IPS-15b (cell line): ENCODE results near the gene RTN4RL1.
A peak's percentile ranks its signal among the peaks of the same experiment; 100 is the strongest.

ENCODE experiments used
- H3K27me3 ChIP-seq: one replicate; pipeline ENCODE4 v1.6.1; 2013; ENCODE audit warnings: low read length; ENCODE audit not compliant: control insufficient read depth, insufficient read depth
- H3K36me3 ChIP-seq: one replicate; pipeline ENCODE4 v1.6.1; 2013; ENCODE audit warnings: low read length; ENCODE audit not compliant: control insufficient read depth, insufficient read depth
- H3K4me1 ChIP-seq: one replicate; pipeline ENCODE4 v1.6.1; 2013; ENCODE audit warnings: mild to moderate bottlenecking, low read length; ENCODE audit not compliant: control insufficient read depth, insufficient read depth
- H3K4me3 ChIP-seq: one replicate; pipeline ENCODE4 v1.5.1; 2013; ENCODE audit warnings: low read depth, low read length
- H3K9ac ChIP-seq: one replicate; pipeline ENCODE4 v1.6.1; 2013; ENCODE audit warnings: low read depth, mild to moderate bottlenecking, low read length
- H3K9me3 ChIP-seq: one replicate; pipeline ENCODE4 v1.6.1; 2013; ENCODE audit warnings: mild to moderate bottlenecking, low read length; ENCODE audit not compliant: control insufficient read depth, insufficient read depth

The RTN4RL1 gene

GRCh38 chr17:1908699-1909309, 116.3 kb downstream of the RTN4RL1 start:
- H3K9me3 ChIP-seq: no peaks in the 10 kb centered on the region
- peaks cover 95% of the 10 kb centered on the region for H3K27me3 ChIP-seq
- no peaks in the 10 kb centered on the region for H3K36me3 ChIP-seq
- H3K9ac ChIP-seq: no peak overlapping the region
- no peak overlapping the region for H3K4me3 ChIP-seq
- no peaks in the 10 kb centered on the region for H3K4me1 ChIP-seq

- no peaks in the 10 kb centered on the region for H3K9me3 ChIP-seq
- H3K36me3 ChIP-seq: no peaks in the 10 kb centered on the region
- H3K9ac ChIP-seq: no peak overlapping the region
- peaks cover 93% of the 10 kb centered on the region for H3K27me3 ChIP-seq
- H3K4me1 ChIP-seq: no peaks in the 10 kb centered on the region
- peak overlapping the region; percentile 28 for H3K4me3 ChIP-seq
Measured at GRCh38 chr17:1907909-1908698, 117.0 kb downstream of the RTN4RL1 start.

GRCh38 chr17:1907216-1907631, 117.9 kb downstream of the RTN4RL1 start:
- Histone ChIP-seq H3K36me3 (no peaks in the 10 kb centered on the region), H3K4me1 (no peaks in the 10 kb centered on the region), H3K27me3 (peaks cover 87% of the 10 kb centered on the region), H3K4me3 (no peak overlapping the region), H3K9me3 (no peaks in the 10 kb centered on the region), H3K9ac (no peak overlapping the region)

GRCh38 chr17:1906662-1907101, 118.5 kb downstream of the RTN4RL1 start:
- Histone ChIP-seq H3K9ac (no peak overlapping the region), H3K27me3 (peaks cover 81% of the 10 kb centered on the region), H3K4me3 (no peak overlapping the region)

GRCh38 chr17:1905190-1905913, 119.8 kb downstream of the RTN4RL1 start:
- no peaks in the 10 kb centered on the region for H3K9me3 ChIP-seq
- no peaks in the 10 kb centered on the region for H3K4me1 ChIP-seq
- H3K27me3 ChIP-seq: peaks cover 68% of the 10 kb centered on the region
- no peaks in the 10 kb centered on the region for H3K36me3 ChIP-seq
- H3K9ac ChIP-seq: no peak overlapping the region
- no peak overlapping the region for H3K4me3 ChIP-seq

More at GRCh38 chr17:1906662-1907101, 118.5 kb downstream of the RTN4RL1 start:
- Histone ChIP-seq H3K4me1 (no peaks in the 10 kb centered on the region), H3K9me3 (no peaks in the 10 kb centered on the region), H3K36me3 (no peaks in the 10 kb centered on the region)

- H3K9me3 ChIP-seq: no peaks in the 10 kb centered on the region
- no peaks in the 10 kb centered on the region for H3K4me1 ChIP-seq
- H3K9ac ChIP-seq: no peak overlapping the region
- no peaks in the 10 kb centered on the region for H3K36me3 ChIP-seq
- no peak overlapping the region for H3K4me3 ChIP-seq
- peaks cover 60% of the 10 kb centered on the region for H3K27me3 ChIP-seq
Measured at GRCh38 chr17:1904273-1905182, 120.6 kb downstream of the RTN4RL1 start.

- peaks cover 25% of the 10 kb centered on the region for H3K36me3 ChIP-seq
- H3K4me1 ChIP-seq: no peaks in the 10 kb centered on the region
- peaks cover 12% of the 10 kb centered on the region for H3K27me3 ChIP-seq
- H3K9me3 ChIP-seq: no peaks in the 10 kb centered on the region
- no peak overlapping the region for H3K4me3 ChIP-seq
- H3K9ac ChIP-seq: no peak overlapping the region
Measured at GRCh38 chr17:1899403-1900000, 125.6 kb downstream of the RTN4RL1 start.

GRCh38 chr17:1898872-1899271, 126.3 kb downstream of the RTN4RL1 start:
- no peak overlapping the region for H3K9ac ChIP-seq
- peaks cover 6% of the 10 kb centered on the region for H3K27me3 ChIP-seq
- H3K4me1 ChIP-seq: no peaks in the 10 kb centered on the region
- no peak overlapping the region for H3K4me3 ChIP-seq
- H3K9me3 ChIP-seq: no peaks in the 10 kb centered on the region
- H3K36me3 ChIP-seq: peaks cover 25% of the 10 kb centered on the region

- no peak overlapping the region for H3K4me3 ChIP-seq
Measured at GRCh38 chr17:1898332-1898731, 126.8 kb downstream of the RTN4RL1 start.

GRCh38 chr17:1897105-1897656, 128.0 kb downstream of the RTN4RL1 start:
- no peaks in the 10 kb centered on the region for H3K9me3 ChIP-seq
- H3K27me3 ChIP-seq: no peaks in the 10 kb centered on the region
- H3K9ac ChIP-seq: no peak overlapping the region
- H3K4me1 ChIP-seq: no peaks in the 10 kb centered on the region
- H3K4me3 ChIP-seq: no peak overlapping the region
- peaks cover 25% of the 10 kb centered on the region for H3K36me3 ChIP-seq

More at GRCh38 chr17:1898332-1898731, 126.8 kb downstream of the RTN4RL1 start:
- Histone ChIP-seq H3K4me1 (no peaks in the 10 kb centered on the region), H3K9me3 (no peaks in the 10 kb centered on the region), H3K9ac (no peak overlapping the region), H3K27me3 (peaks cover 2% of the 10 kb centered on the region), H3K36me3 (peaks cover 25% of the 10 kb centered on the region)
